Activated naive CD4-positive, alpha-beta T cell treated with Interleukin-2 at 50 U/mL for 16 hours (primary cell): ENCODE results near the gene PLXNB2.

ENCODE experiments used
- DNase-seq: peaks from one replicate; pipeline ENCODE4 v3.0.0-alpha.2; 2020

The PLXNB2 gene

DNA sequence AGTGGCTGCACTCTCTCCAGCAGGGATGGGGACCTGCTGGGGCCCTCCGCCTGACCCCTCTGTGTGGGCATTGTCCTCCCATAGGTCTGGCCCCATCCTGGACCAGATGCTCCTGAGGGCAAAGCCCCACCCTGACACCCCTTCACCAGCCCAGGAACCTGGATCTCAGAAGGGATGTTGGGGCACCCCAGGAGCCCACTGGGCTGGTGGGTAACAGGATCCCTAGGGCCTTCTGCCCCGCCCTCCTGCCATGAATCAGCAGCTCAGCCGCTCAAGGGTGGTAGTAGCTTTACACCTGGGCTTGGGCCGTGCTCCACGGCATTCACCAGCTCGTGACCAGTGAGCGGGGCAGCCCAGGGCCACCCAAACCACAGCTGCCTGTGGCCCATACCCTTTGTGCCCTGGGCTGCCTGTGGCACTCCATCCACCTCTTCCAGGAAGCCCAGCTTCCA, 45.0 kb downstream of the PLXNB2 start:
- DNase-seq: no peak

GRCh38 chr22:50261615-50262459, 45.6 kb downstream of the PLXNB2 start, which contains the start of gene MAPK12:
TSS of gene MAPK12 (minus strand) at chr22:50261683. CDS start at chr22:50261509, 174 bp downstream.
- no peak for DNase-seq

DNA sequence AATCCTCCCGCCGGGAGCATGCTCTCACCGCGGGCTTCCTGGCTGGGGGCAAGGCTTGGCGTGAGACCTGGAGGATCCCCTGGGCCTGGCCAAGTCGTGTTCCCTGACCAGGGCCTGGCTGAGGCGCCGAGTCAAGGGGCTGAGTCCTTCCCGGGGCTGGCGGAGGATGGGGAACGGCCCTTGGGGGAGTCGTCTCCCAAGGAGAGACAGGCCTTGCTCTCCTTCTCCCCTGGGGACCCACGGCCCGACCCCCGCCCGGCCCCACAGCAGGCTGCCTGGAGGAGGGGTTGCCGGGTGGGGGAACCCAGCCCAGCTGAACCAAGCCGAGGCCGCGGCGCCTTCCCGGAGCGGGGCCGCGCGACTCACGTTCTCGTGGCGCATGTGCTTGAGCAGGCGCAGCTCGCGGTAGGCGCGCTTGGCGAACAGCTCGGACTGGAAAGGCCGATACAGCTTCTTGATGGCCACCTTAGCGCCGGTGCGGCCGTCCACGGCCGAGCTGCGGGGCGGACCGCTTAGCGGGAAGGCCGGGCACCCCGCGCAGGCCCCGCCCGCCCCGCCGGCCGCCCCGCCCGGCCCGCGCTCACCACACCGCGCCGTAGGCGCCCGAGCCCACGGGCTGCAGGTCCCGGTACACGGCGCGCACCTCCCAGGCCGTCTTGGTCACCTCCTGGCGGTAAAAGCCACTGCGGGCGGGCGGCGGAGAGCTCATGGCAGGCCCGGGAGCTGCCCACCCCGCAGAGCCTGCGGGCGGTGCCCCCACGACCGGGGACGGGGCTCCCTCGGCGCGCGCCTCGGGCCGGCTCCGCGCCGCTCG, 46.4 kb downstream of the PLXNB2 start:
- peak; percentile 40 for DNase-seq

DNA sequence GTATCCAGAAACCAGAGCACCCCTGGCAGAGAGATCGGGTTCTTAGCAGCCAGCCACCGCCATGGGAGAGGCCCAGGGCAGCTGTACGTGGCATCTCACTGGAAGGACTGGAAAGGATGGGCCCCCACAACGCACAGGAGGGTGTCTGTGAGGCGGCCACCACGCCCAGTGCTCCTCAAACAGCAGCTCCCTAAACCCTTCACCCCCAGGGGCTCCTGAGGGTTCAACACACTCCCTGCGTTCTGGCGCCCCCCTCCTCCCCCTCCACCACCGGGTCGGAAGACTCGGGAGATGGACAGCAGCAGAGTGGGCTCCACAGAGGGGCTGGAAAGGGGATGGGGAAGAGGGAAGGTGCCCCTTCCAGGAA, 47.0 kb downstream of the PLXNB2 start:
- no peak for DNase-seq

DNA sequence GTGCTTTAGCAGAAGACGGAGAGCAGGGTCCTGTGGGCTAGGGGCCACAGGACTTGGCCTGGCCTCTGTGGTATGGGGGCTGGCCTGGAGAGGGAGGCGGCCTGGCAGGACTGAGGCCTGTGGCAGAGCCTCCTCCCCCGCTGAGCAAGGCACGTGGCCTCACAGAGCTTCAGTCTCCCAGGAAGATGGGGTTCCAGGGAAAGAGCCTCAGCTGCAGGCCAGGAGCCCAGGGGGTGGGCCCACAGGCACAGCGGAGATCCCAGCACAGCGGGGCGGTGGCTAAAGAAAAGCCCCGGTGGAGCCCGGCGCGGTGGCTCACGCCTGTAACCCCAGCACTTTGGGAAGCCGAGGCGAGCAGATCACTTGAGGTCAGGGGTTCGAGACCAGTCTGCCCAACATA, 48.1 kb downstream of the PLXNB2 start:
- DNase-seq: no peak

GRCh38 chr22:50258361-50259292, 48.8 kb downstream of the PLXNB2 start:
- DNase-seq: no peak

DNA sequence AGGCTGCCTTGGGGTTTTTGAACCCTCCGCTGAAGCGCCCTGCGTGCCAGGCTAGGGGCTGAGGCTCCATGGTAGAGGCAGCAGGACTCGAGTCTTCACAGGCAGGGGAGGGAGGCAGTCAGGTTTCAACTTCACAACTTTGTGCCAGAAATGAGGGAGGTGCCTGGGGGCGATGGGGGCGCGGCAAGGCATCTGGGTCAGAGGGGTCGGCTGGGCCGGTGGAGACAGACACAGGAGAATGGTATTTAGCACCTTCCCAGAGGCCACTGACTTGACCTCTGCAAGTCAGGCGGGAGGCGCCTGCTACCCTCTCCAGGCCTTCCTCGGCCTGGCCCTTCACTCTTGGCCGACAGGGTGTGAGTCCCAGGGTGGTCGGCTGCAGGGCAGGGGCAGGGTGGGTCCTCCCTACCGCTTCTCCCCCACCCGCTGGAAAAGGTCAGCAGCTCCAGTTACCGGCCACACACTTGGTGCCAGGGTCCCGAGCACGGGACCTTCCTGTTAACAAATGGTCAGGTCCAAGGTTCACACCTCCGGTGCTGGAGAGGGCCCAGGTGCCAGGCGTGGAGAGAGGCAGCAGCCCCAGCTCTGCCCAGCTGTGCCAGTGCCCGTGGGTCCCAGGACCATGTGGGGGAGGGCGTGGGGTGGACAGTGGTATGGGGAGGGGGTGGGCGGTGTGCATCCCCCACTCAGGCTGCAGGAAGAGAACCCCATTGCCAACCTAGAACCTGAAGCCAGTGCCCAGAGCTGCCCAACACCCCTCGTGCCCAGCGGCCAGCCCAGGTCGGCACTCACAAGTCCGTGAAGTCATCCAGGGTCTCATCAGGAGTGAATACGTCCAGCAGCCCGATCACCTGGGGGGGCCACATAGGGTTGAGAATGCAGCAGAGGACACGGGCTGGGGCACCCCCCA, 49.7 kb downstream of the PLXNB2 start:
- no peak for DNase-seq

- no peak for DNase-seq
Observed at GRCh38 chr22:50257041-50257440, 50.4 kb downstream of the PLXNB2 start.

DNA sequence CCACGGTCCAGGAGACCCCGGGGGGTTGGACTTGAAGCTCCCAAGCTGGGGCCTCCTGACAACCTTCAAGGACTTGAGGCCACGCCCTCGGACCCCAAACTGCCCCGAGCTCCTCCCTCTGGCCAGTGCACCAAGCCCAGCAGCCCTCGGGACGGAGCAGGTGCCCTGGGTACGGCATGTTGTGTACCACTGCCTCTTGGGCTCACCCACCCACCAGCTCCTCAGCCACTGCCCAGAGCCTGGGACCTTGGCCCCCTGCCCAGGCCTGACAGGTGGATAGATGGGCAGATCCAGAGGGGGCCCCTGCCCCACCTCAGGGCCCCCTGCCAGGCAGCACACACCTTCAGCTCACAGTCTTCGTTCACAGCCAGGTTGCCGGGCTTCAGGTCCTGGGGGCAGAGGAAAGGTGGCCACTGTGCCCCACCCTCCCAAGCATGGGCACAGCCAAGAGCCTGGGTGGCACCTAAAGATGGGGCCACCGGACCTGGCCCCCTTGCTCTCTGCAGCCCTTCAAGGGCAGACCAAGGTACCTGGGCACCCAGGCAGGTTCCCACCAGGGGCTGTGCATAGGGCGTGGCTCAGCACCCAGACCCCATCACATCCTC, 51.1 kb downstream of the PLXNB2 start:
- DNase-seq: no peak

DNA sequence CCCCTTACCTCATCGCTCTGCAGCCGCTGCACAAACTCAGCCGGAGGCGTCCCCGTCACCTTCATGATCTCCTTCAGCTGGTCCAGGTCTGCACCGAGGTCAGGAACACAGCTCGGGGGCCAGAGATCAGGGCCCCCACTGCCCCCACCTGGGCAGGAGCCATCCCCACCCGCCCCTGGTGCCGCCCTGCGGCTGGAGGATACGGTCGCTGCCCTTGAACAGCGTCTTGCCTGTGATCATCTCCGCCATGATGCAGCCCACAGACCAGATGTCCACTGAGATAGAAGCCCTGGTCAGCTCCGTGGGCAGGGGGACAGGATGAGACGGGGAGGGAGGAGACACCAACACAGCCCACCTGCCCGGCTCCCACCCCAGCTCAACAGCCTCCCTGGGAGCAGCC, 51.8 kb downstream of the PLXNB2 start:
- no peak for DNase-seq

DNA sequence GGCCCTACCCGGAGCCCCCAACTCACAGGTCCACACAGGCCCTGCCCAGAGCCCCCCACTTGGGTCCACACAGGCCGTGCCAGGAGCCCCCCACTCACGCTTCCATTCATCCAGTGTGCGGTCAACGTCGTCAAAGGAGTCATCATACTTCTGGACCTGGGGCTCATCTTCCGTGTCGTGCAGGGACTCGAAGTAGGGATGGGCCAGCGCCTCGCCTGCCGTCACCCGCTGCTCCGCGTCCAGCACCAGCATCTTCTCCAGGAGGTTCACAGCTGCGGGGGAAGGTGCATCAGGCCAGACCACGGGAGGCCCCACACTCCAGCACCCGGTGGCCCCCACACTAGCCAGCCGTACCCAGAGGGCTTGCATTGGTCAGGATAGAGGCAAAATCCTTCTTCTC, 52.3 kb downstream of the PLXNB2 start:
- no peak for DNase-seq

GRCh38 chr22:50253941-50254340, 53.5 kb downstream of the PLXNB2 start:
- no peak for DNase-seq

- DNase-seq: no peak
Observed at GRCh38 chr22:50253046-50253915, 54.2 kb downstream of the PLXNB2 start.

DNA sequence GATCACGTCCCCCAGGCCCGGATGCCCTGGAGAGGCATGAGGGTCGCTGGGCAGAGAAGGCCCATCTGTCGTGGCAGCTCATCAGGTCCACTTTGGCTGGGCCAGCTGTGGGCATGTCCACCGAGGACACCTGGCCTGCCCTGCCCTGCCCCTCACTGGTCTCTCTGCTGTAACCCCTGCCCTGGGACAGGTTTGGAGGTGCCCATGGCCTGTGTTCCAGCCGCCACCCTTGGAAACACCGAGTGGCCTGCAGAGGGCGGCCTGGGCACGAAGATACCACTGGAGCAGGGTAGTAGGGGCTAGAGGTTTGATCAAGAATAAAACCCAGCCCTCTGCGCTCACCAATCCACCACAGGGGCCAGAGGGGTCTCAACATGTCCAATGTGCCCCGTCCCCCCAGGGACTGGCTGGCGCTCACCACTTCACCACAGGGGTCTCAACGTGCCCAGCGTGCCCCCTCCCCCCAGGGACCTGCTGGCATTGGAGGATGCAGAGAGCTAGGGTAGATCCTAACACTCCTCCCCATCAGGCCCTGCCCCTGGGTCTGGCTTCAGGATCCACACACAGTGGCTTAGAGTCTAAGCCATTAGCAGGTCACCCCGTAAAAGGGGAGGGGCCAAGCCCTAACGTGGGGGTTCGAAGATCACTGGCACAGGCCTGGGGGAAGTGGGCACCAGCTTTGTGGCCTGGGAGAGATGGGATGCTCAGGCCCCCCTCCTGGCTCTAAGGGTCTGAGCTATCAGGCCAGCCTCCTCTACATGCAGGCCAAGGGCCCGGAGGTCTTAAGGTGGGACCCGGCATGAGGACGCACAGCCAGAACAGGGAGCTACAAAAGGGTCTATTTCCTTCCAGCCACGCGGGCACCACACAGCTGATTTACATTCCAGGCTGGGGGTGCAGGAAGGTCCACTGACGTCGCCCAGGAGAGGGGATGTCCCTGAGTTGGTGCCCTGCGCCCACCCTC, 55.1 kb downstream of the PLXNB2 start:
- DNase-seq: peak; percentile 77

GRCh38 chr22:50251477-50252081, 55.9 kb downstream of the PLXNB2 start:
- DNase-seq: no peak

- DNase-seq: peak; percentile 82
Observed at GRCh38 chr22:50250555-50251476, 56.6 kb downstream of the PLXNB2 start, which contains the start of gene HDAC10. TSS of gene HDAC10 (minus strand) at chr22:50251265. CDS start at chr22:50251032, 233 bp downstream.

DNA sequence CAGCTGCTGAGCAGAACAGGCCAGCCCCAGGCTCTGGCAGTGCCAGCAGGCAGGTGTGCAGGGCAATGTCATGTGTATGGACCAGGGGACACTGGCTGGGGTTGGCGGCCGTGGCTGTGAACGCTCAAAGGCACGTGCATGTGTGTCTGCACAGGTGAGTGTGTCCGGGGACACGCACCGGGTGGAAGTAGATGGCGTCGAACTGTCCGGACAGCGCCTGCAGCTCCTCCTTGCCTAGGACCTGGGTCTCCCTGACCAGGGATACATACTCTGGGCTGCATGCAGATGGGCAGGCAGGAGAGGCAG, 57.2 kb downstream of the PLXNB2 start:
- no peak for DNase-seq
